Measurements from ENCODE around the gene LCP2. TPM values are rescaled to one million over a fixed set of nuclear protein-coding genes. Genes with fewer than 3 reads are reported as not detected.
A peak's percentile ranks its signal among the peaks of the same experiment; 100 is the strongest.

The LCP2 gene
- total RNA-seq, 1 donor = not detected

DNA sequence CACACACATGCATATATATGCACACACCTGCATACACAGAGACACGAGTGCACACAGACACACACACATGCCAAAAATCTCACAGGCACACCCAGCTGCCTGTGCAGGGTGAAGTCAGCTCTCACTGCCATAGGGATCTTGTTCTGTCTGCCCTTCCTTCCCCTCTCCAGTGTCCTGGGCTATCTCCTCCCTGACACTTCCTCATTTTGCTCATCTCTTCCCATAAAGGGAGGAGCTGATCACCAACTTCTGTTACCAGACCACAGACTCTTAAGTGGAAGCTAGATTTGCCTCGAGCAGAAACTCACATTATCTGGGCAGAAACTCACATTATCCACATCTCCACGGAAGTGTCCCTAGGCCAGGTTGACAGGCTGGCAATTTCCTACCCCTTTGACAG, 28.7 kb downstream of the LCP2 start:
- Histone ChIP-seq H3K27me3 (ENCODE audit: insufficient read depth, low read length) (peaks cover 22% of the 10 kb centered on the region), H4K20me1 (ENCODE audit: insufficient read depth, low read length) (no peaks in the 10 kb centered on the region), H3K4me2 (ENCODE audit: insufficient read depth, low read length) (no peak overlapping the region), H2AFZ (ENCODE audit: low read length) (no peak overlapping the region), H3K4me3 (ENCODE audit: insufficient read depth, low read length) (no peak overlapping the region), H3K4me1 (ENCODE audit: insufficient read depth, low read length) (no peaks in the 10 kb centered on the region), H3K27ac (ENCODE audit: low read depth, low read length) (no peak overlapping the region), H3K79me2 (ENCODE audit: insufficient read depth, low read length) (no peaks in the 10 kb centered on the region), H3K36me3 (ENCODE audit: insufficient read depth, low read length) (no peaks in the 10 kb centered on the region), H3K9me3 (ENCODE audit: low read depth, low read length) (no peaks in the 10 kb centered on the region)
- TF ChIP-seq, protein P1, sequence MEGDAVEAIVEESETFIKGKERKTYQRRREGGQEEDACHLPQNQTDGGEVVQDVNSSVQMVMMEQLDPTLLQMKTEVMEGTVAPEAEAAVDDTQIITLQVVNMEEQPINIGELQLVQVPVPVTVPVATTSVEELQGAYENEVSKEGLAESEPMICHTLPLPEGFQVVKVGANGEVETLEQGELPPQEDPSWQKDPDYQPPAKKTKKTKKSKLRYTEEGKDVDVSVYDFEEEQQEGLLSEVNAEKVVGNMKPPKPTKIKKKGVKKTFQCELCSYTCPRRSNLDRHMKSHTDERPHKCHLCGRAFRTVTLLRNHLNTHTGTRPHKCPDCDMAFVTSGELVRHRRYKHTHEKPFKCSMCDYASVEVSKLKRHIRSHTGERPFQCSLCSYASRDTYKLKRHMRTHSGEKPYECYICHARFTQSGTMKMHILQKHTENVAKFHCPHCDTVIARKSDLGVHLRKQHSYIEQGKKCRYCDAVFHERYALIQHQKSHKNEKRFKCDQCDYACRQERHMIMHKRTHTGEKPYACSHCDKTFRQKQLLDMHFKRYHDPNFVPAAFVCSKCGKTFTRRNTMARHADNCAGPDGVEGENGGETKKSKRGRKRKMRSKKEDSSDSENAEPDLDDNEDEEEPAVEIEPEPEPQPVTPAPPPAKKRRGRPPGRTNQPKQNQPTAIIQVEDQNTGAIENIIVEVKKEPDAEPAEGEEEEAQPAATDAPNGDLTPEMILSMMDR (IDR thresholded peaks at IDR 0.05; ENCODE audit: extremely low read depth, low read depth, low read length) = no peak
- DNase-seq (ENCODE audit: insufficient read length, low spot score, missing footprints) = no peak

DNA sequence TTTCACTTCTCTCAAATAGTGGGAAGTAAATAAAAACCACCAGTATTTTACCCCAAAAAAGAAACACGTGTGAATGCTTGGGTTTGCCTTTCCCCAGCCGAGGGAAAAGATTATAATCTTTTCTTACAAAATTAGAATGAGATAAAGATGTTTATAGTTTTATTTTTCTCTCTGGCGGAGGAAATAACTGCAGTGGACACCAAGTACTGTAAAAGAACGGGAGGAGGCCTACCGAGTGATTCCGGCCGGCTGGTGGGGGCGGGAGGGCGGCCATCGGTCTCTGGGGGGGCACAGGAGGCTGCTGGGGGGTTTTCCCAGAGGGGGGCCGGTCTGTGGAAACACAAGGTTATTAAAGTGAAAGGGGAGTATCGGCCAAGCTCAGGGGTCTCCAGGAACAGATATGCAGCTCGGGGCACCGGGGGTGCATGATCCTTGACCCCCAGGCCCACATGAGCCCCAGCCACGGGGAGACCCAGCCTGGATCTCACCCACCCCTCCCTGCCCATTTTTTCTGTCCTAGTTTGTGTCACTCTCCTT, 29.4 kb downstream of the LCP2 start:
- H3K27ac ChIP-seq (ENCODE audit: low read depth, low read length) = no peak overlapping the region

DNA sequence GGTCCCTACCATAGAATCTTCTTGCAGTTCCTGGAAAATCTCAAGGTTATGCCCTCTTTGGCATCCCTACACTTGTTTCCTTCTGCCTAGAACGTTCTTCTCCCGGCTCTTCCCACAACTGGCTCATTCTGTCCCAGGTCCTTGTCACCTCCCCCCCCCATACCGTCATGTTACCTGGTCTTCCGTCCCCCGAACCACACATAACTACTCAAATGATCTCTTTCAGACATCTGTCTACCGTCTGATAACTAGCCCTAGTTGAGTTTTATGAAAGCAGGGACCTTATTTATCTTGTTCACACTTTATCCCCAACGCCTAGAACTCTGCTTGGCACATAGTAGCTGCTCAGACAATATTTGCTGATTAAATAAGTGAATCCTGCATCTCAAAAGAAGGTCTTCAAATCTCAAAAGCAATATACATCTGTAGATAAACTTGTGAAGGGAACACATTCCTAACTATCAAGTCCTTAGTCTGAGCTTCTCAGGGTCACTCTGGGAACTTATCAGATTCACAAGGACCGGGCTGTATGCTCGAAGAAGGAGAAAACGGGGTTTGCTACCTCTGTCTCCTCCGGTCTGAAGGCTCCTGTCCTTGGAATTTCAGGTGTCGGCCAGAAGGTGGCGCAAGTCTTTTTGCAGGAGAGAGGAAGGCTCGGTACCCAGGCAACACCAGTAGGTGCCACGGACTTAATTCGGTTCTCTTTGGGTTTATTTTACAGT, 30.0 kb downstream of the LCP2 start:
- Histone ChIP-seq H3K36me3 (ENCODE audit: insufficient read depth, low read length) (no peaks in the 10 kb centered on the region), H3K27me3 (ENCODE audit: insufficient read depth, low read length) (peaks cover 24% of the 10 kb centered on the region), H3K4me3 (ENCODE audit: insufficient read depth, low read length) (peak overlapping the region; percentile 31), H3K79me2 (ENCODE audit: insufficient read depth, low read length) (no peaks in the 10 kb centered on the region), H4K20me1 (ENCODE audit: insufficient read depth, low read length) (no peaks in the 10 kb centered on the region), H3K9me3 (ENCODE audit: low read depth, low read length) (no peaks in the 10 kb centered on the region), H2AFZ (ENCODE audit: low read length) (peak overlapping the region; percentile 33), H3K4me1 (ENCODE audit: insufficient read depth, low read length) (no peaks in the 10 kb centered on the region), H3K4me2 (ENCODE audit: insufficient read depth, low read length) (peak overlapping the region; percentile 83), H3K27ac (ENCODE audit: low read depth, low read length) (no peak overlapping the region)
- DNase-seq (ENCODE audit: insufficient read length, low spot score, missing footprints) = peak; percentile 96
- TF ChIP-seq, protein P1 (IDR thresholded peaks at IDR 0.05; ENCODE audit: extremely low read depth, low read depth, low read length) = peak; percentile 93

More for the DNA sequence above, 29.4 kb downstream of the LCP2 start:
- H3K9me3 ChIP-seq (ENCODE audit: low read depth, low read length) = no peaks in the 10 kb centered on the region
- H3K27me3 ChIP-seq (ENCODE audit: insufficient read depth, low read length) = peaks cover 22% of the 10 kb centered on the region
- H2AFZ ChIP-seq (ENCODE audit: low read length) = peak overlapping the region; percentile 33
- no peaks in the 10 kb centered on the region for H4K20me1 ChIP-seq (ENCODE audit: insufficient read depth, low read length)
- H3K4me1 ChIP-seq (ENCODE audit: insufficient read depth, low read length) = no peaks in the 10 kb centered on the region
- DNase-seq (ENCODE audit: insufficient read length, low spot score, missing footprints) = no peak
- peak overlapping the region; percentile 31 for H3K4me3 ChIP-seq (ENCODE audit: insufficient read depth, low read length)
- H3K4me2 ChIP-seq (ENCODE audit: insufficient read depth, low read length) = peak overlapping the region; percentile 83
- TF ChIP-seq, protein P1 (IDR thresholded peaks at IDR 0.05; ENCODE audit: extremely low read depth, low read depth, low read length) = peak; percentile 12
- H3K79me2 ChIP-seq (ENCODE audit: insufficient read depth, low read length) = no peaks in the 10 kb centered on the region
- H3K36me3 ChIP-seq (ENCODE audit: insufficient read depth, low read length) = no peaks in the 10 kb centered on the region

DNA sequence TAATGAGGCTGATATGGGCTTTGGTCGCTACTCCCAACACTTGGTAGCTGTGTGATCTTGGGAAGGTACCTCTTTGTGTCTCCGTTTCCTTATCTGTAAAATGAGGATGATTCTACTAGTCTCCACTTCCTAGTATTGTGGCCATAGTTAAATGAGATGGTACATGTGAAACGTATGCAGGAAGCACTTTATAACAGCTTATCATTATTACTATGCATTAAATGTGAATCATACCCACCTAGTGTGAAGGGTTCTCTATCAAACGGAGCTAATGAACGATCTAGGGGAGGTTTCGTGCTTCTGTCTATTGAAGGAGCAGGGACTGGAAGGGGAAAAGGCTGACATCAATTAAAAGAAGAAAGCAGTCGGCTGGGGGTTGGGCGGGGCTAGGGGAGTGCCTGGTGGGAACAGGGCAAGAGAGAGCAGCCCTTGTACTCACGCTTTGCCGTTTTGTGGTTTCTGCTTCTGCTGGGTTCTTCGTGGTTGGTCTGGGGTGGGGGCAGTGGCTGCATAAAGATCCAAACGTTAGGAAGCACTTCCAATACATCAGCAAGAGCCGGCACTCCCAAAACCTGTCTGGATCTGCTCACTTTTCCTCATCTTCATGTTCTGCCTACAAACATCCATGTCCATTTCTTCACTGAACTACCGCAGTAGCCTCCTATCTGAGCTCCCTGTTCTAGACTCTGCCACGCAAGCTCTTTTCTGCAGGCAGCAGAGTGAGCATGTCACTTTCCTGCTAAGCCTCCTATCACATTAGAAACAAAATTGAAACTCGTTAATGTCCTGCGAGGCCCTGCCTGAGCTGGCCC, 30.8 kb downstream of the LCP2 start:
- TF ChIP-seq, protein P1 (IDR thresholded peaks at IDR 0.05; ENCODE audit: extremely low read depth, low read depth, low read length) = no peak
- H2AFZ ChIP-seq (ENCODE audit: low read length) = no peak overlapping the region
- H3K9me3 ChIP-seq (ENCODE audit: low read depth, low read length) = no peaks in the 10 kb centered on the region
- no peak overlapping the region for H3K4me3 ChIP-seq (ENCODE audit: insufficient read depth, low read length)
- H3K36me3 ChIP-seq (ENCODE audit: insufficient read depth, low read length) = no peaks in the 10 kb centered on the region
- H3K4me1 ChIP-seq (ENCODE audit: insufficient read depth, low read length) = no peaks in the 10 kb centered on the region
- no peak overlapping the region for H3K4me2 ChIP-seq (ENCODE audit: insufficient read depth, low read length)
- peaks cover 27% of the 10 kb centered on the region for H3K27me3 ChIP-seq (ENCODE audit: insufficient read depth, low read length)
- no peaks in the 10 kb centered on the region for H3K79me2 ChIP-seq (ENCODE audit: insufficient read depth, low read length)
- no peaks in the 10 kb centered on the region for H4K20me1 ChIP-seq (ENCODE audit: insufficient read depth, low read length)
- H3K27ac ChIP-seq (ENCODE audit: low read depth, low read length) = no peak overlapping the region
- no peak for DNase-seq (ENCODE audit: insufficient read length, low spot score, missing footprints)

Data from osteoblast (primary cell).